ENCODE data around the gene VASP.
"Not testable (repeated sequence)": the region's sequence is repeated elsewhere in the genome, so short reads cannot be mapped to it uniquely, and the experiment has no call there.

Gene VASP

GRCh38 chr19:45508417-45508860 is 1.2 kb downstream of the VASP start:
- Mint-ChIP-seq H3K9me3 (no peaks in the 10 kb centered on the region), H3K4me1 (ENCODE audit: low read depth) (peaks cover 65% of the 10 kb centered on the region), H3K27ac (peak overlapping the region; percentile 94), H3K27me3 (no peaks in the 10 kb centered on the region), H3K36me3 (ENCODE audit: low read depth) (peaks cover 66% of the 10 kb centered on the region), H3K4me3 (peak overlapping the region; percentile 99)
- intact Hi-C loops (cut with micrococcal nuclease), result loop anchor here (2.0 kb wide), 1 partner anchor 14 kb away; no protein-coding TSS in a partner anchor

DNA sequence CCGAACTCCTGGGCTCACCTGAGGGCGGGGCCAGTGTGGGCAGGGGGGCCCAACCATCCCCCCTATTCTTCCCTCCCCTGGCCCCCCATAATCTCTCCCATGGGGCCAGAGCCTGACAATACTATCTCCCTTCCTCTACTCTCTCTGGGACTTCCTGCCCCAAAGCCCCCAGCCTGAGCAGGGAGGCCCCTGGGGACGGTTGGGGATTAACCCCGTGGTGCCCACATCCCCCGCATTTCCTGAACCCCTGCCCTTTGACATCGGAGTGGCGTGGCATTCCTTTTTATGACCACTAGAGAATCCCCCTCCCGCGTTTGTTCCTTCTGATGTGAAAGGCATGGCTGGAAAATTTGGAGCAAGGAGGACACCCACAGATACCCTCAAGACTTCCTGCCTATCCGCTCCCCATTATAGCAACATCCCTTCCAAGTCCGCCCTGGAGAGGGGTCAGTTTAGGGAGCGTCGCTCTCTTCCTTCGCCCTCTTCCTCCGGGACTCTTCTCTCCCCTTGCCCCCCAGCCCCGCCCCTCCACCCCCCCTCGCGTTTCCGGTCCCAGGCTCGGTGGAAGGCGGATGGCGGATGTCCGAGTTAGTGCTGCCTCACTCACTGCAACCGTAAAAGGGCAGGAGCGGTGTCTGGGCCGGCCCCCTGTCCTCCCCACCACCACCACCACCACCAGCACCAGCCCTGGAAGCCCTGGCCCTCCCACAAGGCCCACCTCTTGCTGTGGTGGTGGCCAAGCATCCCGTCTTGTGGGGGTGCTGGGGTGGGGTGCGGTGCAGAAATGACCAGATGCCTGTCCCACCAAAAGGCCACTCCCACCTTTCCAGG is 1.8 kb downstream of the VASP start:
- Mint-ChIP-seq H3K27me3 (no peaks in the 10 kb centered on the region), H3K4me1 (ENCODE audit: low read depth) (peaks cover 66% of the 10 kb centered on the region), H3K36me3 (ENCODE audit: low read depth) (peaks cover 72% of the 10 kb centered on the region), H3K4me3 (peak overlapping the region; percentile 99), H3K27ac (peak overlapping the region; percentile 94), H3K9me3 (no peaks in the 10 kb centered on the region)
- intact Hi-C loops (cut with micrococcal nuclease), result loop anchor here (2.0 kb wide), 1 partner anchor 14 kb away; no protein-coding TSS in a partner anchor

DNA sequence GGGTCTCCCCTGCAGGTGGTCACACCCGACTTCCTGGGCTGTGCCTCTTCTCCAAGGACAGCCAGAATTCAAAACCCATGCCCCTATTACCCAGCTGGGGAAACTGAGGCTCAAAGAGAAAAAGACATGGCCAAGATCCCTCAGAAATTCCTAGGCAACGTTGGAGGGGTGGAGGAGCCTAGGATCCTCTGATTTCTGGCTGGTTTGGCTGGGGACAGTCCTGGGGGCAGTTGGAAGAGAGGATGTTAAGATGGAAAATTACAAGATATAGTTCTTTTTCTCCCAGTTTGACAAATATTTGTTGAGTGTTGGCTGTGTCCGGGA is 2.4 kb downstream of the VASP start:
- Mint-ChIP-seq H3K4me3 (peak overlapping the region; percentile 99), H3K36me3 (ENCODE audit: low read depth) (peaks cover 74% of the 10 kb centered on the region), H3K4me1 (ENCODE audit: low read depth) (peaks cover 68% of the 10 kb centered on the region), H3K9me3 (no peaks in the 10 kb centered on the region), H3K27me3 (no peaks in the 10 kb centered on the region), H3K27ac (peak overlapping the region; percentile 94)
- intact Hi-C loops (cut with micrococcal nuclease), result loop anchor here (2.0 kb wide), 1 partner anchor 13 kb away; no protein-coding TSS in a partner anchor

DNA sequence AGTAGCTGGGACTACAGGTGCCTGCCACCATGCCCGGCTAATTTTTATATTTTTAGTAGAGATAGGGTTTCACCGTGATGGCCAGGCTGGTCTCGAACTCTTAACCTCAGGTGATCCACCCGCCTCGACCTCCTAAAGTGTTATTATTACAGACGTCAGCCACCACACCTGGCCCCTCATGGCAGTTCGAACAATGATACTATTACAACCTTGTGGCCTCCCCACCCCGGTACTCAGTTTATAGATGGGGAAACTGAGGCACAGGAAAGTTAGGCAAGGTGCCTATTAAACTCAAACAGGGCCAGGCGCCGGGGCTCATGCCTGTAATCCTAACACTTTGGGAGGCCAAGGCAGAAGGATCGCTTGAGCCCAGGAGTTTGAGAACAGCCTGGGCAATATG is 3.1 kb downstream of the VASP start:
- peaks cover 80% of the 10 kb centered on the region for H3K36me3 Mint-ChIP-seq (ENCODE audit: low read depth)
- H3K4me3 Mint-ChIP-seq, result peak overlapping the region; percentile 99
- H3K27me3 Mint-ChIP-seq; H3K9me3 Mint-ChIP-seq; intact Hi-C loops (cut with micrococcal nuclease): not testable (repeated sequence)
- H3K27ac Mint-ChIP-seq, result peak overlapping the region; percentile 94
- peaks cover 68% of the 10 kb centered on the region for H3K4me1 Mint-ChIP-seq (ENCODE audit: low read depth)

- intact Hi-C loops (cut with micrococcal nuclease), result no loop called here
- peaks cover 87% of the 10 kb centered on the region for H3K36me3 Mint-ChIP-seq (ENCODE audit: low read depth)
- peaks cover 68% of the 10 kb centered on the region for H3K4me1 Mint-ChIP-seq (ENCODE audit: low read depth)
- H3K27me3 Mint-ChIP-seq, result no peaks in the 10 kb centered on the region
- H3K27ac Mint-ChIP-seq, result peak overlapping the region; percentile 94
- H3K4me3 Mint-ChIP-seq, result peak overlapping the region; percentile 99
- H3K9me3 Mint-ChIP-seq, result no peaks in the 10 kb centered on the region
Observed at GRCh38 chr19:45511074-45511473, 3.8 kb downstream of the VASP start.

GRCh38 chr19:45512881-45513483 is 5.7 kb downstream of the VASP start:
- Mint-ChIP-seq H3K27ac (peak overlapping the region; percentile 94), H3K9me3 (no peaks in the 10 kb centered on the region), H3K27me3 (no peaks in the 10 kb centered on the region), H3K4me3 (peak overlapping the region; percentile 48), H3K36me3 (ENCODE audit: low read depth) (peaks cover 92% of the 10 kb centered on the region), H3K4me1 (ENCODE audit: low read depth) (peaks cover 84% of the 10 kb centered on the region)
- intact Hi-C loops (cut with micrococcal nuclease), result no loop called here

DNA sequence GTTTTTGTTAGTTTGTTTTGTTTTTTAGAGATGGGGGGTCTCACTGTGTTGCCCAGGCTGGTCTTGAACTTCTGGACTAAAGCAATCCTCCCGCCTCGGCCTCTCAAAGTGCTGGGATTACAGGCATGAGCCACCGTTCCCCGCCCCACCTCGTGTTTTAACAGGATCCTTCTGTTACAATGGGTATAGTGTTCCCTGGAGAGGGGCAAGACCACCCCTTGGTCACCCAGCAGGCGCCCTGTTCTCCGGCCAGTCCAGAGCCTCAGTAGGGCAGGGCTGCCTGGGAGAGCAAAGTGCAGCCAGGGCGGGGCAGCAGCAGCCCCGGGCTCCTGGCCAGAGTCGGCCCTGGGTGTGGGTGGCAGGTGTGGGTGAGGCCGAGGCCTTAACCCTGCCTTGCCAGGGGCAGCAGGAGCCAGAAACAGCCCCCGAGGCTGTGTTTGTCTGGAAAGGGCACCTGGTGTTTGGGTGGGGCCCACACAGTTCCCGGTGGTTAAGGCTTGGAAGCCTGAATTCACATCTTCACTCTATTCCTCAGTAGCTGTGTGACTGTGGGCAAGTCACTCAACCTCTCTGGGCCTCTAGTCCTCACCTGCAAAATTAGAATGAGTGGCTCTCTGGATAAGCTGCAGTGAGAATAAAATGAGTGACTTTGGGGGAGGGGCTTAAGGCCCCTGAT is 7.2 kb downstream of the VASP start:
- Mint-ChIP-seq H3K27ac (peak overlapping the region; percentile 94), H3K9me3 (no peaks in the 10 kb centered on the region), H3K36me3 (ENCODE audit: low read depth) (peaks cover 92% of the 10 kb centered on the region), H3K27me3 (no peaks in the 10 kb centered on the region), H3K4me3 (peak overlapping the region; percentile 76), H3K4me1 (ENCODE audit: low read depth) (peaks cover 92% of the 10 kb centered on the region)
- intact Hi-C loops (cut with micrococcal nuclease), result loop anchor here (1.0 kb wide), 1 partner anchor 9 kb away; no protein-coding TSS in a partner anchor

GRCh38 chr19:45515081-45515624 is 7.9 kb downstream of the VASP start:
- peak overlapping the region; percentile 94 for H3K27ac Mint-ChIP-seq
- no peaks in the 10 kb centered on the region for H3K27me3 Mint-ChIP-seq
- peaks cover 90% of the 10 kb centered on the region for H3K4me1 Mint-ChIP-seq (ENCODE audit: low read depth)
- H3K36me3 Mint-ChIP-seq (ENCODE audit: low read depth), result peaks cover 92% of the 10 kb centered on the region
- intact Hi-C loops (cut with micrococcal nuclease), result loop anchor here (1.0 kb wide), 1 partner anchor 8 kb away; no protein-coding TSS in a partner anchor
- H3K9me3 Mint-ChIP-seq, result no peaks in the 10 kb centered on the region
- H3K4me3 Mint-ChIP-seq, result peak overlapping the region; percentile 76

- Mint-ChIP-seq H3K36me3 (ENCODE audit: low read depth) (peaks cover 92% of the 10 kb centered on the region), H3K4me3 (peak overlapping the region; percentile 76), H3K27me3 (no peaks in the 10 kb centered on the region), H3K9me3 (no peaks in the 10 kb centered on the region), H3K27ac (peak overlapping the region; percentile 94), H3K4me1 (ENCODE audit: low read depth) (peaks cover 90% of the 10 kb centered on the region)
- intact Hi-C loops (cut with micrococcal nuclease), result loop anchor here (1.0 kb wide), 1 partner anchor 7 kb away; no protein-coding TSS in a partner anchor
Observed at GRCh38 chr19:45515807-45516401, 8.6 kb downstream of the VASP start.

DNA sequence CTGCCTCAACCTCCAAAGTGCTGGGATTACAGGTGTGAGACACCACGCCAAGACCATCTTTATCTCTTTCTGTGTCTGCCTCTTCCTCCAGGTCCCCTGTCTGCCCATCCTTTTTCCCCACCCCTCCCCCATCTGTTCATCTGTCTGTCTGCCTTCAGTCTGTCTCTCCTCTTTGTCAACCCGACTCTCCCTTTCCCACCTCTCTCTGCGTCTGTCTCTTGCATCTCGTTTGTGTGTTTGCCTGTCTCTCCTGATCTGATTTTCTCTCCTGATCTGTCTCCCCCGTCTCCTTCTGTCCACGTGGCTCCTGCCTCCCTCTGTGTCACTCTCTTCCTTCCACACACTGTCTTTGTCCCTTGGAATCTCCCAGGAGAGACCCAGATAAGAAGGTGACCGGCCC is 10.0 kb downstream of the VASP start:
- Mint-ChIP-seq H3K4me1 (ENCODE audit: low read depth) (peaks cover 90% of the 10 kb centered on the region), H3K36me3 (ENCODE audit: low read depth) (peaks cover 95% of the 10 kb centered on the region), H3K27me3 (no peaks in the 10 kb centered on the region), H3K9me3 (no peaks in the 10 kb centered on the region), H3K4me3 (peak overlapping the region; percentile 2), H3K27ac (peak overlapping the region; percentile 94)
- intact Hi-C loops (cut with micrococcal nuclease), result no loop called here

GRCh38 chr19:45517641-45518468 is 10.6 kb downstream of the VASP start:
- peaks cover 89% of the 10 kb centered on the region for H3K4me1 Mint-ChIP-seq (ENCODE audit: low read depth)
- intact Hi-C loops (cut with micrococcal nuclease), result no loop called here
- H3K4me3 Mint-ChIP-seq, result peak overlapping the region; percentile 2
- peaks cover 95% of the 10 kb centered on the region for H3K36me3 Mint-ChIP-seq (ENCODE audit: low read depth)
- H3K27me3 Mint-ChIP-seq, result no peaks in the 10 kb centered on the region
- H3K9me3 Mint-ChIP-seq, result no peaks in the 10 kb centered on the region
- H3K27ac Mint-ChIP-seq, result peak overlapping the region; percentile 94

DNA sequence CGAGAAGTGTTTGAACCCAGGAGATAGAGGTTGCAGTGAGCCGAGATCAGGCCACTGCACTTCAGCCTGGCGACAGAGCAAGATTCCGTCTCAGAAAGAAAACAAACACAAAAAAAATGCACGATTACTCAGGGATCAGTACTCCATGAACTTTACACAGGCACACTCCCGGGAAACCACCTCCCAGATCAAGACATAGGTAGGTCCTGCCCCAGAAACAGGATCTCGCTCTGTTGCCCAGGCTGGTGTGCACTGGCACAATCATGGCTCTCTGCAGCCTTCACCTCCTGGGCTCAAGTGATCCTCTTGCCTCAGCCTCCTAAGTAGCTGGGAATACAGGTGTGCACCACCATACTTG is 11.2 kb downstream of the VASP start:
- Mint-ChIP-seq H3K4me1 (ENCODE audit: low read depth) (peaks cover 85% of the 10 kb centered on the region), H3K36me3 (ENCODE audit: low read depth) (peaks cover 95% of the 10 kb centered on the region), H3K27me3 (no peaks in the 10 kb centered on the region), H3K9me3 (no peaks in the 10 kb centered on the region), H3K27ac (peak overlapping the region; percentile 20), H3K4me3 (no peak overlapping the region)
- intact Hi-C loops (cut with micrococcal nuclease), result no loop called here
